GM23338 (cell line): ENCODE results near the gene FBXO31. TPM values are rescaled to one million over a fixed set of nuclear protein-coding genes. Genes with fewer than 3 reads are reported as not detected.

Source experiments
- ATAC-seq: fragments of 200-7000 bp; cut with Tn5 transposase; 3 replicates; pipeline ENCODE4 v1.9.1; 2020
- DNase-seq: peaks from one replicate; pipeline ENCODE4 v3.0.0-alpha.2; 2015; ENCODE audit warnings: low spot score
- H2AFZ ChIP-seq: fragments of 200-600 bp; sonication (generic); 2 replicates; pipeline ENCODE4 v1.8.0; 2016; ENCODE audit warnings: antibody characterized with exemption, mild to moderate bottlenecking, moderate library complexity
- H3F3A ChIP-seq: fragments of 200-600 bp; sonication (generic); replicated peaks from 2 replicates; pipeline ENCODE4 v1.8.0; 2017; ENCODE audit warnings: antibody characterized with exemption, mixed run types, low read depth
- H3K27ac ChIP-seq: fragments of 200-600 bp; sonication (generic); 2 replicates; pipeline ENCODE4 v1.6.1; 2016; ENCODE audit warnings: low read depth
- H3K27me3 ChIP-seq: fragments of 200-600 bp; sonication (generic); 2 replicates; pipeline ENCODE4 v1.8.0; 2016; ENCODE audit warnings: mild to moderate bottlenecking, mixed run types, moderate library complexity; ENCODE audit not compliant: insufficient read depth
- H3K36me3 ChIP-seq: fragments of 200-600 bp; sonication (generic); 2 replicates; pipeline ENCODE4 v1.8.0; 2016; ENCODE audit warnings: mild to moderate bottlenecking; ENCODE audit not compliant: insufficient read depth
- H3K4me1 ChIP-seq: fragments of 200-600 bp; sonication (generic); 2 replicates; pipeline ENCODE4 v1.8.0; 2016; ENCODE audit warnings: mild to moderate bottlenecking, moderate library complexity; ENCODE audit not compliant: insufficient read depth
- H3K4me2 ChIP-seq: fragments of 200-600 bp; sonication (generic); 2 replicates; pipeline ENCODE4 v1.7.1; 2017; ENCODE audit warnings: mixed run types
- H3K4me3 ChIP-seq: fragments of 200-600 bp; sonication (generic); 2 replicates; pipeline ENCODE4 v1.6.1; 2016; ENCODE audit warnings: mixed run types
- H3K79me2 ChIP-seq: fragments of 200-600 bp; sonication (generic); replicated peaks from 2 replicates; pipeline ENCODE4 v1.8.0; 2017; ENCODE audit warnings: mild to moderate bottlenecking; ENCODE audit not compliant: insufficient read depth
- H3K9me2 ChIP-seq: fragments of 200-600 bp; sonication (generic); 2 replicates; pipeline ENCODE4 v1.8.0; 2017; ENCODE audit not compliant: insufficient read depth
- H4K20me1 ChIP-seq: fragments of 200-600 bp; sonication (generic); replicated peaks from 2 replicates; pipeline ENCODE4 v1.8.0; 2017; ENCODE audit warnings: mild to moderate bottlenecking; ENCODE audit not compliant: insufficient read depth
- H3K27ac Mint-ChIP-seq: 2 replicates; pipeline ENCODE4 v1.8.0; 2020; ENCODE audit warnings: inconsistent platforms, mild to moderate bottlenecking, moderate library complexity, mixed read lengths
- H3K27me3 Mint-ChIP-seq: 3 replicates; pipeline ENCODE4 v1.8.0; 2022; ENCODE audit warnings: low read depth, mild to moderate bottlenecking, moderate library complexity, mixed read lengths, inconsistent platforms; ENCODE audit not compliant: insufficient read depth, poor library complexity
- H3K36me3 Mint-ChIP-seq: 3 replicates; pipeline ENCODE4 v1.8.0; 2021; ENCODE audit warnings: low read depth, mild to moderate bottlenecking, inconsistent platforms, moderate library complexity, mixed read lengths
- H3K4me1 Mint-ChIP-seq: 3 replicates; pipeline ENCODE4 v1.8.0; 2020; ENCODE audit warnings: mild to moderate bottlenecking, inconsistent platforms, mixed read lengths
- H3K4me3 Mint-ChIP-seq: 3 replicates; pipeline ENCODE4 v1.8.0; 2021; ENCODE audit warnings: moderate library complexity, mild to moderate bottlenecking, inconsistent platforms, mixed read lengths
- H3K9me3 Mint-ChIP-seq: 3 replicates; pipeline ENCODE4 v1.8.0; 2020; ENCODE audit warnings: moderate library complexity, mild to moderate bottlenecking, inconsistent platforms, mixed read lengths
- JUNB ChIP-seq: IDR thresholded peaks from one replicate; pipeline ENCODE4 v1.6.1; 2016; ENCODE audit warnings: antibody characterized with exemption; ENCODE audit not compliant: unreplicated experiment
- REST ChIP-seq: IDR thresholded peaks from one replicate; pipeline ENCODE4 v1.6.1; 2018; ENCODE audit warnings: antibody characterized with exemption; ENCODE audit not compliant: unreplicated experiment
- ZNF331 ChIP-seq: fragments of 250-450 bp; sonication (Bioruptor Pico); IDR thresholded peaks from 2 replicates; pipeline ENCODE4 v1.5.0; 2020; ENCODE audit warnings: low read depth, mild to moderate bottlenecking, moderate library complexity
- polyA plus RNA-seq: library from polyadenylated mRNA; unstranded; fragments of >200 nt; fragmentation: Nextera tagmentation; extraction: Ambion mirVana; gene quantifications from 2 replicates; pipeline ENCODE4 v1.2.1, GENCODE V29; 2016
- total RNA-seq: library from RNA; depleted of rRNA; stranded (reverse); fragments of >200 nt; shearing (Covaris generic); gene quantifications from 2 replicates; pipeline ENCODE4 v1.2.3, GENCODE V29; 2014
- TF ChIP-seq, protein P1 (sequence below): fragments of 250-450 bp; sonication (Bioruptor Pico); IDR thresholded peaks from 2 replicates; pipeline ENCODE4 v1.5.0; 2020; ENCODE audit warnings: mild to moderate bottlenecking, moderate library complexity

Gene FBXO31
- total and polyA plus RNA-seq, 2 experiments from 2014 or later: 7.0 to 23.8 TPM

DNA sequence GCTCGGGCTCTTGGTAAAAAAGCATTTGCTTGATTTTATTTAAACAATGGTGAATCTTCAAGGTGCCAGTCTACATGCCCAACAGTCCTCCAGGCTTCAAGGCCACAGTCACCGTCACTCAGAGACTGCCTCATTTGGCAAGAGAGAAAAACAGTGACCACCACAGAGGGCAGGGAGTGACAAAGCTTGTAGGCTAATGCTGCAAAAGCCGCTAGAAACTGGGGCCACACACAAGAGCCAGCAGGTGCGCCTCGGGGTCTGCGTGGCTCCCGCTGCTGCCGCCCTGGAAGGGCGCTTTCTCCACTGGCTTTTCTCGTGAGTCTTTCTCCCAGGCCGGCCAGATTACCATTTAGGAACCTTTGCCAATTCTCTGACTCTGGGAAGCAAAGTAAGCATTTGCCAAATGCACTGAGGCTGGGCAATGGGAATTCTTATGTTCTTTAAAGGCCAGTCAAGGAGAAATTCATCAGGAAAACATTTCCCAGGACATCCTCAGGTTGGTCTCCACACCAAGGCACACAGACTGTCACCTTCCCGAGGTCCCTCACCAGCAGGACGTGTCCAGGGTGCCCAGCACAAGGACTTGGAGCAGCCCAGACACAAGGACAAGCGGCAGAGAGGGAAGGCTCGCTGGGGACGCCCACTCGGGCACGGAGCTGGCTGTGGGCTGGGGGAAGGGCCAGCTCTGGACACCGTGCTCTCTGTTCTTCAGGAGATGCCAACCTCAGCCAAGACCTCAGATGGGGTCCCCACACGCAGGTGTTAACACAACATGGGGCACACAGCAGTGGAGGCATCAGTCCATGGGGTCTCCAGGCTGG lies 53.9 kb downstream of the FBXO31 start (continued):
- TF ChIP-seq, protein P1, sequence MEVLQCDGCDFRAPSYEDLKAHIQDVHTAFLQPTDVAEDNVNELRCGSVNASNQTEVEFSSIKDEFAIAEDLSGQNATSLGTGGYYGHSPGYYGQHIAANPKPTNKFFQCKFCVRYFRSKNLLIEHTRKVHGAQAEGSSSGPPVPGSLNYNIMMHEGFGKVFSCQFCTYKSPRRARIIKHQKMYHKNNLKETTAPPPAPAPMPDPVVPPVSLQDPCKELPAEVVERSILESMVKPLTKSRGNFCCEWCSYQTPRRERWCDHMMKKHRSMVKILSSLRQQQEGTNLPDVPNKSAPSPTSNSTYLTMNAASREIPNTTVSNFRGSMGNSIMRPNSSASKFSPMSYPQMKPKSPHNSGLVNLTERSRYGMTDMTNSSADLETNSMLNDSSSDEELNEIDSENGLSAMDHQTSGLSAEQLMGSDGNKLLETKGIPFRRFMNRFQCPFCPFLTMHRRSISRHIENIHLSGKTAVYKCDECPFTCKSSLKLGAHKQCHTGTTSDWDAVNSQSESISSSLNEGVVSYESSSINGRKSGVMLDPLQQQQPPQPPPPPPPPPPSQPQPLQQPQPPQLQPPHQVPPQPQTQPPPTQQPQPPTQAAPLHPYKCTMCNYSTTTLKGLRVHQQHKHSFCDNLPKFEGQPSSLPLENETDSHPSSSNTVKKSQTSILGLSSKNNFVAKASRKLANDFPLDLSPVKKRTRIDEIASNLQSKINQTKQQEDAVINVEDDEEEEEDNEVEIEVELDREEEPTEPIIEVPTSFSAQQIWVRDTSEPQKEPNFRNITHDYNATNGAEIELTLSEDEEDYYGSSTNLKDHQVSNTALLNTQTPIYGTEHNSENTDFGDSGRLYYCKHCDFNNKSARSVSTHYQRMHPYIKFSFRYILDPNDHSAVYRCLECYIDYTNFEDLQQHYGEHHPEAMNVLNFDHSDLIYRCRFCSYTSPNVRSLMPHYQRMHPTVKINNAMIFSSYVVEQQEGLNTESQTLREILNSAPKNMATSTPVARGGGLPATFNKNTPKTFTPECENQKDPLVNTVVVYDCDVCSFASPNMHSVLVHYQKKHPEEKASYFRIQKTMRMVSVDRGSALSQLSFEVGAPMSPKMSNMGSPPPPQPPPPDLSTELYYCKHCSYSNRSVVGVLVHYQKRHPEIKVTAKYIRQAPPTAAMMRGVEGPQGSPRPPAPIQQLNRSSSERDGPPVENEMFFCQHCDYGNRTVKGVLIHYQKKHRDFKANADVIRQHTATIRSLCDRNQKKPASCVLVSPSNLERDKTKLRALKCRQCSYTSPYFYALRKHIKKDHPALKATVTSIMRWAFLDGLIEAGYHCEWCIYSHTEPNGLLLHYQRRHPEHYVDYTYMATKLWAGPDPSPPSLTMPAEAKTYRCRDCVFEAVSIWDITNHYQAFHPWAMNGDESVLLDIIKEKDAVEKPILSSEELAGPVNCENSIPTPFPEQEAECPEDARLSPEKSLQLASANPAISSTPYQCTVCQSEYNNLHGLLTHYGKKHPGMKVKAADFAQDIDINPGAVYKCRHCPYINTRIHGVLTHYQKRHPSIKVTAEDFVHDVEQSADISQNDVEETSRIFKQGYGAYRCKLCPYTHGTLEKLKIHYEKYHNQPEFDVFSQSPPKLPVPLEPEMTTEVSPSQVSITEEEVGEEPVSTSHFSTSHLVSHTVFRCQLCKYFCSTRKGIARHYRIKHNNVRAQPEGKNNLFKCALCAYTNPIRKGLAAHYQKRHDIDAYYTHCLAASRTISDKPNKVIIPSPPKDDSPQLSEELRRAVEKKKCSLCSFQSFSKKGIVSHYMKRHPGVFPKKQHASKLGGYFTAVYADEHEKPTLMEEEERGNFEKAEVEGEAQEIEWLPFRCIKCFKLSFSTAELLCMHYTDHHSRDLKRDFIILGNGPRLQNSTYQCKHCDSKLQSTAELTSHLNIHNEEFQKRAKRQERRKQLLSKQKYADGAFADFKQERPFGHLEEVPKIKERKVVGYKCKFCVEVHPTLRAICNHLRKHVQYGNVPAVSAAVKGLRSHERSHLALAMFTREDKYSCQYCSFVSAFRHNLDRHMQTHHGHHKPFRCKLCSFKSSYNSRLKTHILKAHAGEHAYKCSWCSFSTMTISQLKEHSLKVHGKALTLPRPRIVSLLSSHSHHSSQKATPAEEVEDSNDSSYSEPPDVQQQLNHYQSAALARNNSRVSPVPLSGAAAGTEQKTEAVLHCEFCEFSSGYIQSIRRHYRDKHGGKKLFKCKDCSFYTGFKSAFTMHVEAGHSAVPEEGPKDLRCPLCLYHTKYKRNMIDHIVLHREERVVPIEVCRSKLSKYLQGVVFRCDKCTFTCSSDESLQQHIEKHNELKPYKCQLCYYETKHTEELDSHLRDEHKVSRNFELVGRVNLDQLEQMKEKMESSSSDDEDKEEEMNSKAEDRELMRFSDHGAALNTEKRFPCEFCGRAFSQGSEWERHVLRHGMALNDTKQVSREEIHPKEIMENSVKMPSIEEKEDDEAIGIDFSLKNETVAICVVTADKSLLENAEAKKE (CRISPR knock-in tag): no peak

GRCh38 chr16:87328846-87329245 lies 54.7 kb downstream of the FBXO31 start:
- Mint-ChIP-seq H3K4me3 (no peak overlapping the region), H3K27me3 (peaks cover 11% of the 10 kb centered on the region), H3K27ac (no peak overlapping the region), H3K4me1 (peaks cover 4% of the 10 kb centered on the region), H3K9me3 (no peaks in the 10 kb centered on the region; the same call in 2 of the 3 replicates), H3K36me3 (peaks cover 4% of the 10 kb centered on the region; the same call in 1 of the 3 replicates)
- Histone ChIP-seq H3K27ac (no peak overlapping the region), H3K9me2 (no peaks in the 10 kb centered on the region), H3F3A (no peaks in the 10 kb centered on the region), H3K36me3 (no peaks in the 10 kb centered on the region), H3K4me3 (no peak overlapping the region), H4K20me1 (no peaks in the 10 kb centered on the region), H3K27me3 (no peaks in the 10 kb centered on the region), H2AFZ (no peak overlapping the region), H3K4me2 (no peak overlapping the region), H3K79me2 (no peaks in the 10 kb centered on the region), H3K4me1 (no peaks in the 10 kb centered on the region; the same call in 1 of the 2 replicates)
- ATAC-seq: no peak
- DNase-seq: no peak
- TF ChIP-seq, protein P1 (CRISPR knock-in tag): no peak
- TF ChIP-seq REST: no peak
- TF ChIP-seq JUNB: no peak
- no peak for TF ChIP-seq ZNF331 (CRISPR knock-in tag)
